GM13976 (cell line): ENCODE measurements around the gene DNMT3A.
A peak's percentile ranks its signal among the peaks of the same experiment; 100 is the strongest.

Source experiments
- DNase-seq: peaks from one replicate; pipeline ENCODE4 v3.0.0; 2012; ENCODE audit warnings: low spot score
- CTCF ChIP-seq: IDR thresholded peaks from 2 replicates; pipeline ENCODE4 v1.5.1; 2012; ENCODE audit warnings: borderline replicate concordance, mild to moderate bottlenecking; ENCODE audit not compliant: insufficient read depth; ENCODE audit errors: extremely low read depth, missing control alignments, control extremely low read depth
- in situ Hi-C: fragments of 300-500 bp; cut with MboI; formaldehyde crosslinking; loops from one replicate; pipeline ENCODE4 v1.12.0; 2022; ENCODE audit warnings: low sequenced_read_pairs, mixed read lengths, inconsistent platforms; ENCODE audit not compliant: unreplicated experiment

Gene DNMT3A

GRCh38 chr2:25331686-25332365 lies 9.9 kb downstream of the DNMT3A start:
- peak; percentile 65 for DNase-seq
- TF ChIP-seq CTCF, result no peak
- in situ Hi-C loops, result no loop called here

GRCh38 chr2:25330937-25331336 lies 10.8 kb downstream of the DNMT3A start:
- DNase-seq, result no peak
- in situ Hi-C loops, result no loop called here
- TF ChIP-seq CTCF, result no peak

DNA sequence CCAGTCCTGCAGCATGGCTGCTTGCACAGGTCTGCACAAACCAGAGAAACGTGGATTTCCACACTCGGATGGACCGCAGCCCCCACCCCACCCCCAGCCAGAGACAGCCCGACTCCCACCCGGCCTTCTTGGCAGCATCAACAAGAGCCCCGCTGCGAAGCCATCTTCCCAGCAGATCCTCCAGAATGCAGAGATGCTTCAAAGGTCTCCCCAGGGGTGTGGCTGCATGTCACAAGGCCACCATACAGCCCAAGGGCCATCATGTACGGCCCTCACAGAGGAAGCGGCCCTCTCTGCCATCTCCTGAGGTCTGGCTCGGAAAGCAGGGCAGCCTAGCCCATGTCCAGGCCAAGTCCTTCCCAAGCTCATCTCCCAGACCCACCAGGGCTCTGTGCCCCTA lies 11.5 kb downstream of the DNMT3A start:
- no peak for DNase-seq
- no peak for TF ChIP-seq CTCF
- in situ Hi-C loops, result no loop called here

- in situ Hi-C loops, result no loop called here
- no peak for DNase-seq
Observed at GRCh38 chr2:25328152-25329085, 13.3 kb downstream of the DNMT3A start.

DNA sequence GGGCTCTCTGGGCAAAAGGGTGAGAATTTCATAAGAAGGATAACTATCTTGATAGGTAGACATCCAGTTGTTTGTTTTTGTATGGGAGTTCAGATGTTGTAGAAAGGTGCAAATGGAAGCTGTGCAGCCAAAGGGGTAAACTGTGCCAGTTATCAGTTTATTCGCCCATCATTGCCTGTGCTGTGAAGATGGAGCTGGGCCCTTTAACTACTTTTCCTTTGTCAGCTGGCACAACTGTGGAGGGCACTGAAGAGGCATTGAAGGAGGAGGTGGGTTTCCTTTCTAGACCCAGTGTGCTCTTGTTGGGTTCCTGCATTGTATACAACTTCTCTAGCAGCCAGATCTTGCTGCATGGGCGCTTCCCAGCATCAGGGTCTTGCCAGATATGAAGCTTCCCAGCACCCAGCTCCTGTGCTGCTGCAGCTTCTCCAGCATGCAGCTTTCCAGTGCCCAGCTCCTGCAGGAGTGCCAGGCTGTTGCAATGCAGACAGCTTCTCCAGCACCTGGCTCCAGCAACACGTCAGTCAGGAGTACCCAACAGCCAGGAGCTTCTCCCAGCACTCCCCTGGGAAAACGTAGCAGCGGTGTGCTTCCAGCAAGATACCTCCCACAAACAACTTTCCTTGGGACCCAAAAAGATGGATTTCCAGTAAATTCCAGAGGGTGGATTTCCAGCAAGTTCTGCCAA lies 15.3 kb downstream of the DNMT3A start:
- in situ Hi-C loops, result no loop called here
- no peak for DNase-seq
- no peak for TF ChIP-seq CTCF

More at GRCh38 chr2:25328152-25329085, 13.3 kb downstream of the DNMT3A start:
- no peak for TF ChIP-seq CTCF

GRCh38 chr2:25324905-25325592 lies 16.7 kb downstream of the DNMT3A start:
- in situ Hi-C loops, result no loop called here

More at GRCh38 chr2:25324905-25325592, 16.7 kb downstream of the DNMT3A start:
- no peak for DNase-seq
- no peak for TF ChIP-seq CTCF
